WTC11 (cell line): ENCODE results near the gene GPR158. TPM values are rescaled to one million over a fixed set of nuclear protein-coding genes. Genes with fewer than 3 reads are reported as not detected.

ENCODE experiments used
- ELF4 ChIP-seq: sonication (generic); formaldehyde crosslinking; IDR thresholded peaks from 2 replicates; pipeline ENCODE4 v1.8.1; 2022; ENCODE audit warnings: low read depth, mild to moderate bottlenecking, moderate library complexity, missing genetic modification reagents
- RELA ChIP-seq: sonication (generic); formaldehyde crosslinking; IDR thresholded peaks from 2 replicates; pipeline ENCODE4 v1.8.1; 2022; ENCODE audit warnings: missing genetic modification reagents, mild to moderate bottlenecking, borderline replicate concordance
- ZNF396 ChIP-seq: fragments of 250-450 bp; sonication (Bioruptor Pico); IDR thresholded peaks from 2 replicates; pipeline ENCODE4 v1.8.0; 2021; ENCODE audit warnings: mild to moderate bottlenecking, moderate library complexity, borderline replicate concordance
- total RNA-seq: library from RNA; stranded (reverse); gene quantifications from 3 replicates; pipeline ENCODE4 v1.2.3, GENCODE V29; 2021
- TF ChIP-seq, protein P1 (sequence below): sonication (generic); formaldehyde crosslinking; IDR thresholded peaks from 2 replicates; pipeline ENCODE4 v1.8.1; 2023; ENCODE audit warnings: mild to moderate bottlenecking, missing genetic modification reagents
- TF ChIP-seq, protein P2 (sequence below): fragments of 250-450 bp; sonication (Bioruptor Pico); IDR thresholded peaks from 2 replicates; pipeline ENCODE4 v1.9.0; 2021; ENCODE audit warnings: mild to moderate bottlenecking

GPR158 gene
- total RNA-seq, 1 experiment from 2014 or later = 0.63 TPM

DNA sequence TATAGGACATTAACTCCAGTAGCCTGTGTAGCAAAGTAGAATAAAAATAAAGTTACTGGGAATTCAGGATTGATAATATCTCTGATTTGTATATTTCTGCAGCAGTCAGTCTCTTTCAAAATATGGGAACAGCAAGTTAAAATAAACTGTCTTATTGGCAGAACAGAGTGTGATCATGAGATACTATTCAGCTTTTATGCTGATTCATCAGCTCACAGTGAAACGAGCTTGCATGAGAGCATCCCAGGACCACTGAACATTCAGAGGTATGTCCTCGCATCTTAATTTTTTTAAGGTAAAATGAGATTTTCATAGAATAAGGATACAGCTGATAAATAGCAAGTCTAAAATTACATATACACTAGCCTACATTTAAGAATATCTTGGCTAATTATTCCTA is 476.7 kb downstream of the GPR158 start (continued):
- TF ChIP-seq RELA (CRISPR knock-in tag) (no peak), ELF4 (CRISPR knock-in tag) (no peak), ZNF396 (no peak)
- TF ChIP-seq, protein P1, sequence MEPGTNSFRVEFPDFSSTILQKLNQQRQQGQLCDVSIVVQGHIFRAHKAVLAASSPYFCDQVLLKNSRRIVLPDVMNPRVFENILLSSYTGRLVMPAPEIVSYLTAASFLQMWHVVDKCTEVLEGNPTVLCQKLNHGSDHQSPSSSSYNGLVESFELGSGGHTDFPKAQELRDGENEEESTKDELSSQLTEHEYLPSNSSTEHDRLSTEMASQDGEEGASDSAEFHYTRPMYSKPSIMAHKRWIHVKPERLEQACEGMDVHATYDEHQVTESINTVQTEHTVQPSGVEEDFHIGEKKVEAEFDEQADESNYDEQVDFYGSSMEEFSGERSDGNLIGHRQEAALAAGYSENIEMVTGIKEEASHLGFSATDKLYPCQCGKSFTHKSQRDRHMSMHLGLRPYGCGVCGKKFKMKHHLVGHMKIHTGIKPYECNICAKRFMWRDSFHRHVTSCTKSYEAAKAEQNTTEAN = no peak
- TF ChIP-seq, protein P2, sequence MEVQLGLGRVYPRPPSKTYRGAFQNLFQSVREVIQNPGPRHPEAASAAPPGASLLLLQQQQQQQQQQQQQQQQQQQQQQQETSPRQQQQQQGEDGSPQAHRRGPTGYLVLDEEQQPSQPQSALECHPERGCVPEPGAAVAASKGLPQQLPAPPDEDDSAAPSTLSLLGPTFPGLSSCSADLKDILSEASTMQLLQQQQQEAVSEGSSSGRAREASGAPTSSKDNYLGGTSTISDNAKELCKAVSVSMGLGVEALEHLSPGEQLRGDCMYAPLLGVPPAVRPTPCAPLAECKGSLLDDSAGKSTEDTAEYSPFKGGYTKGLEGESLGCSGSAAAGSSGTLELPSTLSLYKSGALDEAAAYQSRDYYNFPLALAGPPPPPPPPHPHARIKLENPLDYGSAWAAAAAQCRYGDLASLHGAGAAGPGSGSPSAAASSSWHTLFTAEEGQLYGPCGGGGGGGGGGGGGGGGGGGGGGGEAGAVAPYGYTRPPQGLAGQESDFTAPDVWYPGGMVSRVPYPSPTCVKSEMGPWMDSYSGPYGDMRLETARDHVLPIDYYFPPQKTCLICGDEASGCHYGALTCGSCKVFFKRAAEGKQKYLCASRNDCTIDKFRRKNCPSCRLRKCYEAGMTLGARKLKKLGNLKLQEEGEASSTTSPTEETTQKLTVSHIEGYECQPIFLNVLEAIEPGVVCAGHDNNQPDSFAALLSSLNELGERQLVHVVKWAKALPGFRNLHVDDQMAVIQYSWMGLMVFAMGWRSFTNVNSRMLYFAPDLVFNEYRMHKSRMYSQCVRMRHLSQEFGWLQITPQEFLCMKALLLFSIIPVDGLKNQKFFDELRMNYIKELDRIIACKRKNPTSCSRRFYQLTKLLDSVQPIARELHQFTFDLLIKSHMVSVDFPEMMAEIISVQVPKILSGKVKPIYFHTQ (CRISPR knock-in tag) = no peak

Other genes with a start within 250 kb of the GPR158 start
- gene PRTFDC1, start 222.4 kb upstream of the GPR158 start, total RNA-seq = 4.8 to 6.4 TPM (median 6.1 TPM) in 3 replicates
- gene ENKUR, start 158.8 kb upstream of the GPR158 start, total RNA-seq = not detected in 3 replicates
- 5.1 to 5.5 TPM (median 5.4 TPM) in 3 replicates for gene THNSL1, start 158.4 kb upstream of the GPR158 start, total RNA-seq